Stimulated activated naive CD8-positive, alpha-beta T cell treated with anti-CD3 and anti-CD28 coated beads, Interleukin-15, Interleukin-2, amounts not matched to agents 100 U/mL and 50 U/mL, for 24 hours (primary cell): Measurements from ENCODE around the gene GARIN5A.
"Not testable (repeated sequence)": the region's sequence is repeated elsewhere in the genome, so short reads cannot be mapped to it uniquely, and the experiment has no call there.

Experiments
- ATAC-seq: fragments of 150-1000 bp; cut with Tn5 transposase; one replicate; pipeline ENCODE4 v1.10.0; 2021
- DNase-seq: peaks from one replicate; pipeline ENCODE4 v3.0.0; 2021

Gene GARIN5A

GRCh38 chr19:50461066-50461875 lies 15.4 kb downstream of the GARIN5A start:
- DNase-seq: peak; percentile 70
- peak; percentile 82 for ATAC-seq

GRCh38 chr19:50460161-50460765 lies 16.4 kb downstream of the GARIN5A start:
- DNase-seq (peak; percentile 31), ATAC-seq (peak; percentile 63)

GRCh38 chr19:50459638-50460037 lies 17.0 kb downstream of the GARIN5A start:
- no peak for DNase-seq
- no peak for ATAC-seq

- ATAC-seq: no peak
- no peak for DNase-seq
Measured at GRCh38 chr19:50459067-50459456, 17.6 kb downstream of the GARIN5A start.

GRCh38 chr19:50458396-50459066 lies 18.1 kb downstream of the GARIN5A start:
- ATAC-seq: no peak
- DNase-seq: no peak

GRCh38 chr19:50457300-50457699 lies 19.3 kb downstream of the GARIN5A start:
- ATAC-seq: no peak
- no peak for DNase-seq

GRCh38 chr19:50455992-50456391 lies 20.7 kb downstream of the GARIN5A start:
- DNase-seq: no peak
- no peak for ATAC-seq

GRCh38 chr19:50453243-50453642 lies 23.4 kb downstream of the GARIN5A start:
- no peak for ATAC-seq

GRCh38 chr19:50451223-50451534 lies 25.5 kb downstream of the GARIN5A start:
- no peak for DNase-seq
- no peak for ATAC-seq

More at GRCh38 chr19:50453243-50453642, 23.4 kb downstream of the GARIN5A start:
- DNase-seq: no peak

GRCh38 chr19:50450369-50451222 lies 26.1 kb downstream of the GARIN5A start:
- no peak for DNase-seq
- no peak for ATAC-seq

GRCh38 chr19:50449236-50449899 lies 27.3 kb downstream of the GARIN5A start:
- DNase-seq (no peak), ATAC-seq (no peak)

- DNase-seq: no peak
- ATAC-seq: no peak
Measured at GRCh38 chr19:50447750-50448149, 28.9 kb downstream of the GARIN5A start.

- no peak for ATAC-seq
- no peak for DNase-seq
Measured at GRCh38 chr19:50447053-50447452, 29.6 kb downstream of the GARIN5A start.

- no peak for ATAC-seq
- no peak for DNase-seq
Measured at GRCh38 chr19:50444059-50444458, 32.6 kb downstream of the GARIN5A start.

- ATAC-seq: not testable (repeated sequence)
Measured at GRCh38 chr19:50439130-50439529, 37.5 kb downstream of the GARIN5A start.

GRCh38 chr19:50437862-50438449 lies 38.7 kb downstream of the GARIN5A start:
- no peak for DNase-seq
- no peak for ATAC-seq

More at GRCh38 chr19:50439130-50439529, 37.5 kb downstream of the GARIN5A start:
- DNase-seq: not testable (repeated sequence)

GRCh38 chr19:50435627-50436026 lies 41.0 kb downstream of the GARIN5A start:
- no peak for ATAC-seq

GRCh38 chr19:50435221-50435620 lies 41.4 kb downstream of the GARIN5A start:
- DNase-seq (no peak), ATAC-seq (no peak)

More at GRCh38 chr19:50435627-50436026, 41.0 kb downstream of the GARIN5A start:
- no peak for DNase-seq

GRCh38 chr19:50434525-50434924 lies 42.1 kb downstream of the GARIN5A start:
- ATAC-seq: no peak
- DNase-seq: no peak

GRCh38 chr19:50433201-50434180 lies 43.2 kb downstream of the GARIN5A start:
- DNase-seq (no peak), ATAC-seq (no peak)
